Measurements from ENCODE around the gene LCOR.
"Not testable (repeated sequence)": the region's sequence is repeated elsewhere in the genome, so short reads cannot be mapped to it uniquely, and the experiment has no call there.

Gene LCOR

DNA sequence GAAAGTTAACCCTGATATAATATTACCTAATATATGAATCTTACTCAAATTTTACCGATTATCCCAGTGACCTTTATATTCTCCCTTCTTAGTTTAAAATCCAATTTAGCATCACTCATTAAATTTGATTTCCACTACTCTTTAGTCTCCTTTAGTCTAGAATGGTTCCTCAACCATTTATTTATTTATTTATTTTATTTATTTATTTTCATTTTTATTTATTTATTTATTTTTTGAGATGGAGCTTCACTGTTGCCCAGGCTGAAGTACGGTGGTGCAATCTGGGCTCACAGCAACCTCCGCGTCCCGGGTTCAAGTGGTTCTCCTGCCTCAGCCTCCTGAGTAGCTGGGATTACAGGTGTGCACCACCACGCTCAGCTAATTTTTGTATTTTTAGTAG is 92.8 kb downstream of the LCOR start:
- in situ Hi-C loops (cut with HindIII; ENCODE audit: low sequenced_read_pairs) = no loop called here

DNA sequence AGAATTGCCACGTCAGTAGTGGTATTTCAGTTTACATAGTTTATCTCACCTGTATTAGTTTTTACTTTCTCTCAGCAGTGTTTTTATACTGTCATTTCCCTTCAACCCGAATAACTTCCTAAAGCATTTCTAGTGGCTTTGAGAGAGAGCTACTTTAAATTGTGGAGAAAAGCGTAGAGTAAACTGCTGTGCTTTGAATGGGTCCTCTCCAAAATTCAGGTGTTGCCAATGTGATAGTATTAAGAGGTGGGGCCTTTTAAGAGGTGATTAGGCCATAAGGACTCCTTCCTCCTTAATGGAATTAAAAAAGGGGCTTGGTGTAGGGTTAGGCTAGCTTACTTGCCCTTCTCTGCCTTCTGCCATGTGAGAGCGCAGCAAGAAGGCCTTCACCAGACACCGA is 98.4 kb downstream of the LCOR start:
- in situ Hi-C loops (cut with HindIII; ENCODE audit: low sequenced_read_pairs) = no loop called here

DNA sequence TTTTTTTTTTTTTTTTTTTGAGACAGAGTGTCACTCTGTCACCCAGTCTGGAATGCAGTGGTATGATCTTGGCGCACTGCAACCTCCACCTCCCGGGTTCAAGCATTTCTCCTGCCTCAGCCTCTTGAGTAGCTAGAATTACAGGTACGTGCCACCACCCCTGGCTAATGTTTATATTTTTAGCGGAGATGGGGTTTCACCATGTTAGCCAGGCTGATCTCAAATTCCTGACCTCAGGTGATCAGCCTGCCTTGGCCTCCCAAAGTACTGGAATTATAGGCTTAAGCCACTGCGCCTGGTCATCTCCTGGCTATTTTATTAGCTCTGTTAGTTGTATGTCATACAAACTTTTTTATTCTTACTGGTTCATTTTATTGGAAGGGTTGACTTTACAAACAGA is 103.0 kb downstream of the LCOR start:
- in situ Hi-C loops (cut with HindIII; ENCODE audit: low sequenced_read_pairs) = no loop called here

DNA sequence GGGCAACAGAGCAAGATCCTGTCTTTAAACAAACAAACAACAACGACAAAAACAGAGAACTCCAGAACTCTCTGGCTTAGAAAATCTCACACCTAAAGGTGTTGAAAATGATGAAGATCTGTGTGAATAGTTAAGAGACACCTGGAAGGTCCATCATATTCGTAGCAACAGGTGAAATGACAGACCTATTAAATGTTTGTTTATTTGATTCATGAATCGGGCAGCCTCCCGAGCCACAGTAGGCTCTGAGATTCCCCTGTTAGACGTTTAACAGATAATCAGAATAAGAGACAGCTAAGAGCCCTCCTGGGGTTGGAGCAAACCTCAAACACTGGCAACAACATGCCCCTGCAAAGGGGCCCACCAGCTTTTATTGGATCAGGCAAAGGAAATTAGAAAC is 103.7 kb downstream of the LCOR start:
- in situ Hi-C loops (cut with HindIII; ENCODE audit: low sequenced_read_pairs) = no loop called here

- in situ Hi-C loops (cut with HindIII; ENCODE audit: low sequenced_read_pairs) = not testable (repeated sequence)
Observed at GRCh38 chr10:96943161-96943560, 111.1 kb downstream of the LCOR start.

GRCh38 chr10:96947036-96947435 is 114.9 kb downstream of the LCOR start:
- in situ Hi-C loops (cut with HindIII; ENCODE audit: low sequenced_read_pairs) = no loop called here

- in situ Hi-C loops (cut with HindIII; ENCODE audit: low sequenced_read_pairs) = no loop called here
Observed at GRCh38 chr10:96949039-96949683, 117.1 kb downstream of the LCOR start.

DNA sequence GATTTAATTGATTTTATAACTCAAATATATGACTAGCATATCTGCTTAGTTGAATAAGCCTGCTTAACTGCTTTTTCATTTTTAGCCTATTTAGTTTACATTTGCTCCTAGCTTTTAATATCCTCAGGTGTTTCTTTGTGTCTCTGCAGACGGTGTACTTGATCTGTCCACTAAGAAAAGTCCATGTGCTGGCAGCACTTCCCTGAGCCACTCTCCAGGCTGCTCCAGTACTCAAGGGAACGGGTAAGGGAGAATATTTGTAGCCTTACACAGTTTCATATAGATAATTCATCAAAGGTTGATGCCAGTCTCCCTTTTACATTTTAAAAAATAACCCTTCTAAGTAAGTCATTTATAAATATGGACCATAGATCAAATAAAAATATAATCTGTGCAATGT is 119.9 kb downstream of the LCOR start:
- in situ Hi-C loops (cut with HindIII; ENCODE audit: low sequenced_read_pairs) = no loop called here

DNA sequence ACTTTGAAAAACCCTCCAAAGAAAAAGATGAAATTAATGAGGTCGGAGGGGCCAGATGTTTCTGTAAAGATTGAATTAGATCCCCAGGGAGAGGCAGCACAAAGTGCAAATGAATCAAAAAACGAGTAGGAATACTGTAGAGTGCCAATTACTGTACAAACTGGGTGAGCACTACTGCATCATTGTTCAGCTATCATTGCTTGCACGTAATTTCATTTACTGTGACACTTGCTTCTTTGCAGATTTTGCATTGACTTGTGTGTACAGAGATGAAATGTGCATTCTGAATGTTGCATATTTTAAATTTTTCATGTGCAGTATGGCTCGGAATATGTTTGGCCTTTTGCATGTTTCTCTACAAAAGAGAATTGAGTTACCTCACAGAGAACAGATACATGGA is 123.7 kb downstream of the LCOR start:
- in situ Hi-C loops (cut with HindIII; ENCODE audit: low sequenced_read_pairs) = no loop called here

GRCh38 chr10:96958071-96958470 is 126.0 kb downstream of the LCOR start:
- in situ Hi-C loops (cut with HindIII; ENCODE audit: low sequenced_read_pairs) = no loop called here

DNA sequence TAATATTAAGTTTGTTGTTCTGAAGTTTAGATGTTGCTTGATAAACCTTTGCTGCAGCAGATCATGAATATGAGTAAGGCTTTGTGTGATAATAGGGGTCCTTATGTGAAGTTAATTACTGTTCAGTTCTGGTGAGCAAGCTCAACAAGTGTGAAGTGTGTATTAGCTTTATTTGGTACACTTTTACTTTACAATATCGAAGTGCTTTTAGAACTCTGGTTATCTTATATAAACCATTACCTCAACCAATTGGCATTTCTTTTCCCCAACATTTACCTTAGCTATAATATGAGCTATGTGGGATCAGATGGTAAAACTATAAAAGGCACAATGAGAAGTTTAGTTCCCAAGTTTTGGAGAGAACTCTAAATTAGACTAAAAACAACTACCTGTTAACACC is 127.6 kb downstream of the LCOR start:
- in situ Hi-C loops (cut with HindIII; ENCODE audit: low sequenced_read_pairs) = no loop called here

DNA sequence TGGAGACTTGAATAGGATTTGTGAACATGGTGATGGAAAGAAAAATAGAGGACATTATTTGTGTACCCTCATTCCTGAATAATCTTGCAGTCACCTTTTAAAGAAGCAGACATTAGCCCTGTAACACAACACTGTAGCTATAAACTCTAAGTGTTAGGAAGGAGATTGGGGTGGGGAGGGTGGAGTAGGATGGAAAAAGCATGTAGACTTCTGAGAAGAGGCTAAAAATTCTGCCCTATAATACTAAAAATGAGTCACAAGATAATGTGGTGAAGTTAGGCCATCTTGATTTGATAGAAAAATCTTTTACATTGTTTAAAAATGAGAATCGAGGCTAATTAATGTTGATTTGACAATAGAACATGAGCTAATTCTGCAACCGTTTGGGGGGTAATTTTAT is 128.8 kb downstream of the LCOR start:
- in situ Hi-C loops (cut with HindIII; ENCODE audit: low sequenced_read_pairs) = no loop called here

DNA sequence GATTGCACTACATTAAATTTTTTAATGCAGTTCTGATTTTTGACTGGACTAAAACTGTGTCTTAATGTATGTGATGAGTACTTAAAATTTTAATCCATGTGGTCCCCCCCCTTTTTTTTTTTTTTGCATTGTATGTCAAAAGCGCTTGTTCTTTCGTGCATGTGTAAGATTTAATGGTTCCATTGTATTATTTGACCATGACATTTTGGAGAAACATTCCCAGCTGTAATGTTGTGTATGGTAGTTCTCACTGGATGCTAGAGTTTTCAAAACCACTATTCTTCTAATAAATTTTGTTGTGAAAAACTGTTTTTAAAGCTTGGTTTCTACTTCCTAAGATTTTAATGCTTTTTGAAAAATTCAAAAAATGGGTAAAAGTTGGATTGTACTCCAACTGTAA is 132.0 kb downstream of the LCOR start:
- in situ Hi-C loops (cut with HindIII; ENCODE audit: low sequenced_read_pairs) = no loop called here

GRCh38 chr10:96967847-96968246 is 135.7 kb downstream of the LCOR start:
- in situ Hi-C loops (cut with HindIII; ENCODE audit: low sequenced_read_pairs) = no loop called here

GRCh38 chr10:96968682-96969423 is 136.8 kb downstream of the LCOR start:
- in situ Hi-C loops (cut with HindIII; ENCODE audit: low sequenced_read_pairs) = no loop called here

DNA sequence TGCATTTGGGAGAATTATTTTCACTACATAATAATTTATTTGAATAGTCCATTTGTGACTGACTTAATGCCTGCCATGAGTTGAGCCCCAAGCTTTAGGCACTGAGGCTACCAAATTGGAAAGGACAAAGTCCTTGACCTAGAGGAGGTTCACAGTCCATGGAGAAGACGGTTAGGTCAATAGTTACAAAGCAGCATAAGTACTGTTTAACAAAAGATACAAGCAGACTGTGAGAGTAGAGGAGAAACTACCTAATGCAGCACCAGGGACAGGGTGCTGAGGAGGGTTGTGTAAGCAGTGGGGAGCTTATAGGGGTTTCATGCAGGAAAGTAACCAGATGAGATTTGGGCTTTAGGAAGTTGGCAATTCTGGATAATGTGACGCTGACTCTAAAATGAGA is 139.2 kb downstream of the LCOR start:
- in situ Hi-C loops (cut with HindIII; ENCODE audit: low sequenced_read_pairs) = no loop called here

- in situ Hi-C loops (cut with HindIII; ENCODE audit: low sequenced_read_pairs) = no loop called here
Observed at GRCh38 chr10:96972264-96972663, 140.2 kb downstream of the LCOR start.

DNA sequence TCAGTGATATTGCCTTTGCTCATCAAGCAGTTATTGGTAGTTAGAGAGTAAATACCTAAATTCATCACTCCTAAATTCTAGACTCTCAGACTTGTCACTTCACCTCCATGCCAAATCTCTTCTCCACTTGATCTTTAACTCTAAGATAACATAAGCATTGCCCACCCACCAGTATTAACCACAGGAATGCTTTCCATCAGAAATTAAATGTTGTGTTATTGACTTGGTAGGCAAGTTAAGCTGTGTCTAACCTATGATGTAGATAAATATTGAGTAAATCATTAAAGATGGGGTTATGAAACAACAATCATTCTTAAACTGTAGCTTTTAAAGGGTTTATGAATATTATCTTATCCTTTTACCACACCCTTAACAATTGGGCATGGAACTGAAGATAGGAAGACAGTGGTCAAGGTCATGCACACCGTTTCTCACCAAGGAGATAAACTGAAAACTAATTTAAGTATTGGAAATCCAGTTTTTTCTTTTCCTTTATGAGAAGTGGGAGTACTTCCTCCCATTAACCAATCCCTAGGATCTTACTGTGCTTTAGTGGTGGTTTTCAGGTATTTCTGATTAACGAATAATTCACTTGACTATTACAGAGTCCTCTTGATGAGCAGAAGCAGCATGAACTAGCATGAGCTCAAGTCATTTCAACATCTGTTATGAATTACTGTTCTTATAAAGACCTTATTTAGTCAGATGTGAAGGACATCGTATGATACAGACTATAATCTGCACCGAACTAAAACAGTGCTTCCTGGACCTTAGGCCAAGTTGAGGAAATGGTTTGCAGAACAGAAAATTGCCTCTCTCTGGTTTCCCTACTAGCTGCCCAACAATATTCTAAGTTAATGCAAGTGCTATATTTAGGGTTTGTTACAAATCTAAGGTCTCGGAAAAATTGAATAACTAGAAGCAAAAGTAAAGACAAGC is 142.0 kb downstream of the LCOR start:
- in situ Hi-C loops (cut with HindIII; ENCODE audit: low sequenced_read_pairs) = no loop called here

DNA sequence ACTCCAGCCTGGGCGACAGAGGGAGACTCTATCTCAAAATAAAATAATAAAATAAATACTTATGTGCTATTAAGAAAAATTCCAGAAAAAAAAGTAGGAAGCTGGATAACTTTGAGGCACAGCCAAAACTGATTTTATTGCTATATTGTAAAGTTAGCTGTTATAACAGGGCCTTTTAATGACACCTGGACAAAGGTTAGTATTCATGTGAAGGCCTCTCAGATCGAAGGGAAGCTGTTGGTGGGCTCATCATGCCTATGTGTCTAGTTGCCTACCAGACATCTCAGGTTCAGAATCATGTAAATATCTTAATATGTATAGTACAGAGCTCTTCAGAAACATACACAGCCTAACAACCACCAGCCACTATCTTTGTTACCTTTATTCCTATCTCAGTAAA is 143.0 kb downstream of the LCOR start:
- in situ Hi-C loops (cut with HindIII; ENCODE audit: low sequenced_read_pairs) = no loop called here

DNA sequence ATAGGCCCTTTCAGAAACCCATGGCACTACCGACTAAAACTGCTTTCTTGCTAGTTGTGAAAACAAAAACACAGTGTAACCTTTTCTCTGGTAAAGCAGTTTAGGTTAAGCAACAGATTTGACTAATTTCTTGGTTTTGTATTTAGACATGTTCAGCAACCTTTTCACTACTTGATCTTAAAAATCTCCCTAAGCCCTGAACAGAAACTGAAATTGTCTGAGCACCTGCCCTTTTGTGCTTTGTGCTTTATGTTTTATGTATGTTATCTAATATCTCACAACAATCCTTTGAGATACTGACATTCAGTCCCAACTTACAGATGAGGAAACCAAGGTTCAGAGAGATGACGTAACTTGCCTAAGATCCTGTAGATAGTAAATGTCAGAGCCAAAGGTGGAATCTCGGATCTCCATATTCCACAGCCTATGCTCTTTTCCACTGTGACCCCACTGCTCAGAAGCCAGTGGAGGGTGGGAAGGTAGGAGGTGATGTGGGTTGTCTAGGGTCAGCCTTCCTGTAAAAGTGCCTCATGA is 146.6 kb downstream of the LCOR start:
- in situ Hi-C loops (cut with HindIII; ENCODE audit: low sequenced_read_pairs) = no loop called here

DNA sequence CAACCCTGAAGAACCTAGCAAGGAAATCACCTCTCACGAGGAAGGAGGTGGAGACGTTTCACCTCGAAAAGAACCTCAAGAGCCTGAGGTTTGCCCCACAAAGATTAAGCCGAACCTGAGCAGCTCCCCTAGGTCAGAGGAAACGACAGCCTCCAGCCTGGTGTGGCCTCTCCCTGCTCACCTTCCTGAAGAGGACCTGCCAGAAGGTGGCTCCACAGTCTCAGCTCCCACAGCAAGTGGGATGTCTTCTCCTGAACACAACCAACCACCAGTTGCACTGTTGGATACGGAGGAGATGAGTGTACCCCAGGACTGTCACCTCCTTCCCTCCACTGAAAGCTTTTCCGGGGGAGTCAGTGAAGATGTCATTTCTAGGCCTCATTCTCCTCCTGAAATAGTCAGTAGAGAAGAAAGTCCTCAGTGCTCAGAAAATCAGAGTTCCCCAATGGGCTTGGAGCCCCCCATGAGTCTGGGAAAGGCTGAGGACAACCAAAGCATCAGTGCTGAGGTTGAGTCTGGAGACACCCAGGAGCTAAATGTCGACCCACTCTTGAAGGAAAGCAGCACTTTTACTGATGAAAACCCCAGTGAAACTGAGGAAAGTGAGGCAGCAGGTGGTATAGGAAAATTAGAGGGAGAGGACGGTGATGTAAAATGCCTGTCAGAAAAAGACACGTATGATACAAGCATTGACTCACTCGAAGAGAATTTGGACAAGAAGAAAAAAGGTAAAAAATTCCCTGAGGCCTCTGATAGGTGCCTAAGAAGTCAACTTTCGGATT is 150.2 kb downstream of the LCOR start:
- in situ Hi-C loops (cut with HindIII; ENCODE audit: low sequenced_read_pairs) = loop anchor here (5.0 kb wide), 1 partner anchor 55 kb away; no protein-coding TSS in a partner anchor
